Measurements from ENCODE around the gene SMIM17.

The SMIM17 gene

DNA sequence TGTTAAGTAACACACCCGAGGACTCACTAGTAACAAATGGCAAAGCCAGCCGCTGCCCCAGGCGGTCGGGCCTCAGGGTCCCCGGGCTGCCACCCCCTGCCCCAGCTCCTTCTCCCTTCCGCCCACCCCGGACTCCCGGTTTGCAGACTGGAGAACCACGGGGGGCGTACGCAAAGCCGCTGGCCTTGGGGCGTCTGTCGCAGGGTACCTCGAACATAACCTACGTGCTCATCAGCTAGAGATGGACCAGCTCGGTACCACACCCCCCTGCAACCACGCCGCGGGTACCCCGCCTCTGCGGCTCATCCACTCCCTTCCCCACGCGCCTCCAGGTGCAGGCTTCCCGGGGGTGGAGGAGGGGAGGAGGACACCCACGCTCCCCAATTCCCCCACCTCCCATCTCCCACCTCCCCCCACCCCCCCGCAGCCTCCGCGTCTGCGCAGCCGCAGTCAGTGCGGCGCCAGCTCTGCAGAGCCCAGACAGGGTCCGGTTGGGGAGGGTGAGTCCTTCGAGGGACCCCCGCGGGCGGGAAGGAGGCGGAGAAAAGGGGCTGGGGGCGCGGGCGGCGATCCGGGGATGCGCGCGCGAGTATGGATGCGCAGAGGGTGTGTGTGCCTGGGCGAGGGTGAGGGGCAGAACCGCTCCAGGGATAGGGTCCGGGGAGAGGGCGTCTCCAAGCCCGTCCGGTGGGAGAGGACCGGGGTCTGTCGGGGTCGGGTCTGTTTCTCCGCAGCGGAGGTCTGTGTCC lies at the start of gene SMIM17:
Gene SMIM17, plus strand, starts transcription at position 449 of the 749 bp plus-strand sequence. CDS start 2,509 bp downstream, outside the sequence.
- DNase-seq (ENCODE audit: low spot score) = no peak

DNA sequence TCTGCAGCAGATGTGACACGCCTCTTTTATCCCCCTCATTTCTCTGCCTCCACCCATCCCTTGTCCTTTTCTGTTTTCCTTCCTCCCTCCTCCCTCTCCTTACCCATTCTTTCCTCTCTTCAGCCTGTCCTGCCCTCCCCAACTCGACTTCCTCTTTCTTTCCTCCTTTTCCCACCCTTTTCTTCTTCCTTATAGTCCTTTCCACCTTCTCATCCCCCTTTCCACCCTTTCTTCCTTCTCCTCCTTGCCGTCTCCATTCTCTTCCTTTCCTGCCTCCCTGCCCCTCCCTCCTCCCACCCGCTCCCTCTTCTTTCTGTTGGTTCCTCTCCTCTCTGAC lies 48.5 kb upstream of the SMIM17 start:
- DNase-seq (ENCODE audit: low spot score) = no peak

DNA sequence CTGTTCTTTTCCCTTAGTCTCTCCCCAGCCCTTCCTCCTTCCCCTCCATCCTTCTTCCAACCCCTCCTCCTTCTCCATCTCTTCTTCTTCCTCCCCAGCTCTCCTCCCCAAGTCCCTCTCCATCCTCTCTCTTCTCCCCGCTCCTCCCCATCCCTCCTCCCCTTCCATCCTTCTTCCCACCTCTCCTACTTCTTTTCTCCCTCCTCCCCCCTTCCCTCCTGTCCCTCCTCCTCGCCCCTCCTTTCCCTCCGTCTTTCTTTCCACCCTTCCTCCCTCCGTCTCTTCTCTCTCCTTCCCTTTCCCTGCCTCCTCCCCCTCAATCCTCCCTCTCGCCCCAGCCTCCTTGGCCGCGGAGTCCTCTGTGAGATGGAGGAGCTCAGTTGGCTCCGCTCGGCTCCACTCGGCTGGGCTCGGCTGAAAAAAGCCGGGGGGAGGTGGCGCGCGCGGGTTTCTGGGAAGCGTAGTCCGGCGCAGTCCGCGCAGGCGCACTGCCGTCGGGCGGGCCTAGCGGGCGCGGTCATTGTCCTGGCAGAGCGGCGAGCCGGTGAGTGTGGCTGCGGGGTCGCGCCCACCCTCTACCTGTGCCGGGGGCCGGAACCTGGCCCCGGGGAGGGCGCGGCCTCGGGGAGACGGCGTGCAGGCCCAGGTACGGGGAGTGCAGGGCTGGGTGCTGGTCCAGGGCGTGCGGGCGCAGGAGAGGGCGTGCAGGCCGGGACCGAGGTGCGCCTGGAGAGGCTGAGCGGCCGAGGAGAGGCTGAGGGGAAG lies 48.0 kb upstream of the SMIM17 start, which contains the start of gene ZNF71:
Gene ZNF71, plus strand, starts transcription at position 520 of the 765 bp plus-strand sequence. CDS start 6,257 bp downstream, outside the sequence.
- peak; percentile 95 for DNase-seq (ENCODE audit: low spot score)

DNA sequence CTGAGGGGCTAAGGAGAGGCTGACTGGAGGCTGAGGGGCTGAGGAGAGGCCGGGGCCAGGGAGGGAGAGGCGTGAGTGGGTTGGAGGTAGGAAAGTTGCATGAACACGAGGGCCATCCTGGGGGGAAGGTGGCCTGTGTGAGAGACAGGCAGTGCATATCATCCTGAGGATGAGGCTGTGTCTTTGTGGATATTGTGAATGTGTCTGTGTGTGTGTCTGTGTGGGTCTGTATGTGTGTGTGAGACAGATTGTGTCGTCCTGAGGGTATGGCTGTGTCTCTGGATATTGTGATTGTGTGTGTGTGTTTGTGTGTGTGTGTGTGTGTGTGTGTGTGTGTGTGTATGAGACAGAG lies 47.4 kb upstream of the SMIM17 start:
- DNase-seq (ENCODE audit: low spot score) = no peak

DNA sequence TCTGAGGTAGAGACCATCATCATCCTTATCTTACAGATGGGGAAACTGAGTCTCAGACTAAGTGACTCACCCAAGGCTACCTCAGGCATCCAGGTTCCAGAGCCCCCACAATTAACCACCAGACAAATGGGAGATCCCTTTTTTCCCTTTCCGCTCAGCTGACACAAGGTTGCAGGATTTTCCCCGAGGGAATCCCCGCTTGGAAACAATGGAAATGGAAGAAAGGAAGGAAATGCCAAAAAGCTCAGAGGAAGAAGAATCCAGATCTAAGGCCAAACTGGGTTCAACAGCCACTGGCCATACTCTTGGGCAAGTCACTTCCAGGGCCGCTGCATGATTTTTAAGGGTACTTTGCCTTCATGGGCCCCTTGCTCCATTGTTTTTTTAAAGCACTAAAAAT lies 46.3 kb upstream of the SMIM17 start:
- no peak for DNase-seq (ENCODE audit: low spot score)

DNA sequence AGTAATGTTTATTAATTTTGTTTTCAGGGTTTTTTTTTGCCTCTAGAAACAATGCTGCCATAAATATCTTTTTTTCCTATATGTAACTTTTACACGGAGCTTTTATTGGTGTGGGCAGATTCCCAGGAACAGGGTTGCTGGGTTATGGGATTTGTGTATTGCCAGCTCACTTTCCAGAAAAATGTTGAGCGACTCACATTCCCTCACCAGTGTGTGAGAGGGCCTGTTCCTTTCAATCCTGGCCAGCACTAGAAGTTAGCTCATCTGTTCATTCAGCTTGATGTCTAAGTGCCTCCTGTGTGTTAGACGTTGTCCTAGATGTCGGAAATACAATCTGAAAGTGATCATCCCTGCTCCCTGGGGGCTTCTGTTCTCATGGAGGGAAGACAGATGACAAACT lies 45.3 kb upstream of the SMIM17 start:
- no peak for DNase-seq (ENCODE audit: low spot score)

DNA sequence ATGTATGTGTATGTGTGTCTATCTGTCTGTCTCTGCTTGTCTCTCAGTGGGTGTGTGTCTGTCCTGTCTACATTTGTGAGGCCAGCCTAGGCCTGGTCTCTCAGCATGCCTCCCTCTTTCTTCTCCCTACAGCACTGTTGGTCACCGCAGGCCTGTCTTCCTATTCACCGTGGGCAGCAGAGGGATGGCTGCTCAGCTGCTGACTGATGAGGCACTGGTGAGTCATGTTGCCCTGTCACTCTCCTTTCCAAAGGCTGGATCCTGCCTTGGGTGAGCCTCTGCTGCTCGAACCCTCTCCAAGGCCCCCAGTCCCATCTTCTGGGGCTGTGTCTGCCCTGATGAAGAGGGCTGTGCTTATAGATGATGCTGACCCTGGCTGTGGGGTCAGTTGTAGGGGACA lies 41.6 kb upstream of the SMIM17 start:
- no peak for DNase-seq (ENCODE audit: low spot score)

DNA sequence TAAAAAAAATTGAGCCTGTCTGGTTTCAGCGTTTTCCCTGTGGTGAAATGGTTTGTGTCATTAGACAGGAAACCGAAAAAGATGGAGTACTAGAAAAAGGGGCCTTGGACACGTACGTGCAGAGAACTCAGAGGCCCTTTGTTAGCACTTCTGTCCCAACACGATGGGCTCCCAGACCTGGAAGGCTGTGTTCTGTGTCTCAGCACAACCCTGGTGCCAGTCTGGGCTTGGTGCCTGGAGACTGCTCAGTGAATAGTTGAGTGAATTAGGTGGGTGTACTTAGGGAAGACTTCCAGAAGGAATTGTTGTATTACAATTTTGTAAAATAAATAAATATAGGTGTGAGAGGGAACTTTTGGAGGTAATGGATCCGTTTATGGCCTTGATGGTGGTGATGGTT lies 39.1 kb upstream of the SMIM17 start:
- DNase-seq (ENCODE audit: low spot score) = no peak

DNA sequence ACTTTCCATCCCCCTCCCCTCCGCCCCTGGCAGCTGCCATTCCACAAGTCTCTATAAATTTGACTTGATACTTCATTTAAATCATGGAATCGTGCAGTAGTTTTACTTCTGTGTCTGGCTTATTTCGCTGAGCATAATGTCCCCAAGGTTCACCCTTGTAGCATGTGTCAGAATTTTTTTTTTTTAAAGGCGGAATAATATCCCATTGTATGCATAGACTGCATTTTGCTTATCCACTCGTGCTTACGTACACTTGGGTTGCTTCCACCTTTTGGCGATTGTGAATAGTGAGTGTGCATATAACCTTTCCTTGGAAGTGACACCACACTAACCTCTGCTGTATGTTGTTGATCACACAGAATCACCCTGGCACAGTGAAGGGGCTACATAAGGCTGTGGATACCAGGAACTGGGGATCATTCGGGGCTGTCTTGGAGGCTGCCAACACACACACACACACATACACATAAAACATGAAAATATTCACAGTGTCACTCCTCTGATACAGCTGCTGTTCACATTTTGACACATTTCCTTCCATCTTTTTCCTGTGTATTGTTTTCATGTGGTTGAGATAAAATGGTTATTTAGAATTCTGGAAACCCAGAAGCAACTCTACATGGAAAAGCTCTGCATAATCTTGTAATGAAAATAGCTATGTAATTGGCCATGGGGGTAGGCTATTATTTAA lies 34.5 kb upstream of the SMIM17 start:
- no peak for DNase-seq (ENCODE audit: low spot score)

DNA sequence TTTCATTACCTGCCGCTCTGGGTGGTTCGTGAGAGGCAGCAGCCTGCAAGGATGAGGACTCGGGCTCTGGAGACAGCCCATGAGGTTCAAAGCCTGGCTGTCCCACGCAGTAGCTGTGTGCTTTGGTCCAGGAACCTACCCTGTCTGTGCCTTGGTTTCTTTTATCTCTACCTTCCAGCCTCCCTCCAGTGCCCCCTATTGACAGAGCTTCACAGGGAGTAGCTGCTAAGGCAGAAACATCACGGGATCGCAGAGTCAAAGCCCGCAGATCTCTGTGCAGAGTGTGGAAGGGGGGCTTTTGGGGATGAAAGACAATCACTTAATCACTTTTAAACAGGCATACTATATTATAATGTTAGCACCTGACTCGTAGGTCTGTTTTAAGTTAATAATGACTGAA lies 31.7 kb upstream of the SMIM17 start:
- DNase-seq (ENCODE audit: low spot score) = no peak

DNA sequence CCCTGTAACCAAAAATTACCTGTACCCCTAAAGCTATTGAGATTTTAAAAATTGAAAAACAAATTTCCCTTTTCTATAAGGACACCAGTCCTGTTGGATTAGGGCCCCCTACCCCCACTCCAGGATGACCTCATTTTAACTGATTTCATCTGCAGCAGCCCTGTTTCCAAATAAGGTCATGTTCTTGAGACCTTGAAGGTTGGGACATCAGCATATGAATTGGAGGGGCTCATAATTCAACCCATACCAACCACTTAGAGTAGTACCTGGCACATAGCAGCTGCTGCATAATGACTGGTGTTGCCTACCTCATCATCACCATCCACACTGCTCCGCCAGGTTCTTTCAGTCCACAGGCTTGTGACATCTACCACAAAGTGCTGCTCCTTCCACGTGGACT lies 30.2 kb upstream of the SMIM17 start:
- DNase-seq (ENCODE audit: low spot score) = no peak

DNA sequence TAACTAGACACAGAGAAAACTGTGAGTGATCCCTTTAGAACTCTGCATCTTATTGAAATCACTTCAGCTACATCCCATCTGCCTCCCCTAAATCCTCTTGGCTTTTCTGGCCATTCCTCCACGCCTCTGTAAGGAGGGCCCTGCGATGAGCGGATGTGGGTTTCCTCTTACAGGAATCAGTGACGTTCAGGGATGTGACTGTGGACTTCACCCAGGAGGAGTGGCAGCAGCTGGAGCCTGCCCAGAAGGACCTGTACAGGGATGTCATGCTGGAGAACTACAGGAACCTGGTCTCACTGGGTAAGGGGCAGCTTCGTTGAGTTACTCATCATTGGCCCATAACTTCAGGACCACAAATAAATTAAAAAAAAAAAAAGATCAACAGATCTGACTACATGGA lies 29.3 kb upstream of the SMIM17 start:
- DNase-seq (ENCODE audit: low spot score) = no peak

DNA sequence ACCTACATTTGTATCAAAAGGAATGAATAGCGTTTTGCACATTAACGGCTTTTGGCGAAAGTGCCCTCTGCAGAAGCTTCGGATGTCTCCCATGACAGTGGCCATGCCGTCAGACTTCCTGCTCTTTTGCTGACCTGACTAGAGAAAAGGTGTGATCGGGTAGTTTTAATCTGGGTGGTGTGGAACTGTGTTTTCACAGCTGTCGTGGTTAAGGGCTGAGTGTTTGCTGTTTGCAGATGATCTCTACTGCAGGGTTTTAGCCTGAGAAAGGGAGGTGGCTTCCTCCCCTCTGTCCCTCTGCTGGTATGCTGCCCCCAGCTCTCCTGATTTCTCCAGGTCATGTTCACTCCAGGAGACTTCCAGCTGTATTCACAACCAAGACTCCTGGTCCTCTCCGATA lies 25.4 kb upstream of the SMIM17 start:
- DNase-seq (ENCODE audit: low spot score) = no peak

DNA sequence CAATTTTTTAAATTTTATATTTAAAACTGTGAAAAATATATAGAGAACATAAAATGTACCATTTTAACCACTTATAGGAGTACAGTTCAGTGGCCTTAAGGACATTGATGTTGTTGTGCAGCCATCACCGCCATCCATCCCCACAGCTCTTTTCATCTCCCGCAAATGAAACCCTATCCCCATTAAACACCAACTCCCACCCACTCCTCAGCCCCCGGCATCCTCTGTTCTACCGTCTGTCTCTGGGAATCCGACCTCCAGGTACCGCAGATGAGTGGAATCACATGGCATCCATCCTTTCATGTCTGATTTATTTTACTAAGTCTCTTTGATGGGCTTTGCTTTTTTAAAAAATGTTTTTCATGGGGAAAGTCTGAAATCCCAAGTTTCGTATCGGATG lies 23.8 kb upstream of the SMIM17 start:
- DNase-seq (ENCODE audit: low spot score) = no peak

DNA sequence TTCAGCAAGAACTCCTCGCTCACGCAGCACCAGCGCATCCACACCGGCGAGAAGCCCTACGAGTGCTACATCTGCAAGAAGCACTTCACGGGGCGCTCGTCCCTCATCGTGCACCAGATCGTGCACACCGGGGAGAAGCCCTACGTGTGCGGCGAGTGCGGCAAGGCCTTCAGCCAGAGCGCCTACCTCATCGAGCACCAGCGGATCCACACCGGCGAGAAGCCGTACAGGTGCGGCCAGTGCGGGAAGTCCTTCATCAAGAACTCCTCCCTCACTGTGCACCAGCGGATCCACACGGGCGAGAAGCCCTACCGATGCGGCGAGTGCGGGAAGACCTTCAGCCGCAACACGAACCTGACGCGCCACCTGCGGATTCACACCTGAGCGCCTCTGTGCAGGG lies 20.6 kb upstream of the SMIM17 start:
- DNase-seq (ENCODE audit: low spot score) = no peak

DNA sequence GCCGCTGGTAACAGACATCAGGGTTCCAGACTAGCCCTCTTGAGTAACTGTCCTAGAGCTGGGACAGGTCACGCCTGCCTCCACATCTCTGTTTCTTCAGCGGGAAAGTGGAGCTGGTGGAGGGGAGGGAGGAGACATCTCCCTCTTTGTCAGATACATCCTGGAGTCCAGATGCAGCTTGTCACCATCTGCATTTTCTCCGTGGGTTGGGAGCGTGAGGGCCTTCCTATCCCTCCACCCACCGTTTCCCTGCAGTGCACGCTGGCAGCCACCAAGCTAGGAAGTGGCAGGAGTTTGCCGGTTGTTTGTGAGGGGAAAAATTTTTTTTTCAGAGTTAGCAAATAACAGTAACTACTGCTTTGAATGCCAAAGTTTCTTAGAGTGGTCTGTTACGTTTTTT lies 20.0 kb upstream of the SMIM17 start:
- DNase-seq (ENCODE audit: low spot score) = no peak

DNA sequence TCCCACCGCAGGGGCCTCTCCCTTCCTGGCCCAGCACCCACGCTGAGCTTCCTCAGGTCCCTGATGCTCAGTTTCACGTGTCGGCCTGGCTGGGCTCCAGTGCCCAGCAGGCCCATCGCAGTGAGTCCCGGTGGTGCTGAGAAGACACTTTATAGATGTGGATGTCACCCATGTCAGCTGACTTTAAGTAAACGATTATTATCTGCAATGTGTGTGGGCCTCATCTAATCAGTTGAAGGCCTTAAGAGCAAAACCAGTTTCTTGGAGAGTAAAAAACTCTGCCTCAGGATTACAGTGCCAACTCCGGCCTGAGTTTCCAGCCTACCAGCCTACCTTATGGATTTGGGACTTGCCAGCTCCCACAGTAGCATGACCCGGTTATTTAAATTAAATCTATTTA lies 17.3 kb upstream of the SMIM17 start:
- DNase-seq (ENCODE audit: low spot score) = no peak

DNA sequence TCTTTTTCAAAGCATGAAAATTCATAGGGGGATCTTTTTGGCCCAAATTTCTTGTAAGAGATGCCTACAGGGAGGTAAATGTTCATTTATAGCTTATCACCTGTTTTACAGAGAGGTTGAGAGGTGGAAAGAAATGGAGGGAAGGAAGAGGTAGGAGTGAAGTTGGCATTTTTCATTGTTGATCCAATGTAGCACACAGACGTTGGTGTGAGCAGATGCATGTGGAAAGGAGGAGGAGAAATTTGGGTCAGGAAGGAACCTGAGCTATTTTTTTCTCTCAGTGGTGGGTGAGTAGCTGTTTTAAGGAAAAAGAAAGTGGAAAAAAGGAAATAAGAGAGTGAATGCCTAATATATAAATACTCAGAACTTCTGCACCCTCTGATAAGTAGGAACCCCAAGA lies 9.9 kb upstream of the SMIM17 start:
- DNase-seq (ENCODE audit: low spot score) = no peak

DNA sequence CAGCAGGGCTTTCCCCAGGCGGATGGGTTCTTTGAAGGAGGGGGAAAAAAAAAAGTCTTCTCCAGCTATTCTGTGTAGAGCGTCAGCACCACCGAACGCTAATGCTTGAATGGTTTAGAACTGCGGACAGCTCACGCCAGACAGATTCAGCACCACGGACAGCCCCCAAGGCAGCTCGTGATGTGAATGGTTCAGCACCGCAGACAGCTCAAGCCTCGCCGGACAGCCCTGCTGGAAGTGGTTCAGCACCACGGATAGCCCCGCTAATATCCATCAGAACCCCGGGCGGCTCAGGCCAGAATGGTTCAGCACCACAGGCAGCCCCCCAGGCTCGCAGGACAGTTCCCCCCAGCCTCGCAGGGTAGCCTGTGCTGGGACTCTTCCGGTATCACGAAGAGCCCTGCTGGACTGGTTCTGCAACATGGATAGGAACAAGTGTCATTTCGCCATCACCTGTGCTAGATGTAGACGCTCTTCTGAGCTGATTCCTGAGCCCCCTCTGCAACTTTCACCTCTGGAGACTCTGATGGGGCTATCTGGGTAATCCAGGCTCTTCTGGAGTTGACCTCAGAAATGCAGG lies 4.9 kb upstream of the SMIM17 start:
- DNase-seq (ENCODE audit: low spot score) = peak; percentile 28

DNA sequence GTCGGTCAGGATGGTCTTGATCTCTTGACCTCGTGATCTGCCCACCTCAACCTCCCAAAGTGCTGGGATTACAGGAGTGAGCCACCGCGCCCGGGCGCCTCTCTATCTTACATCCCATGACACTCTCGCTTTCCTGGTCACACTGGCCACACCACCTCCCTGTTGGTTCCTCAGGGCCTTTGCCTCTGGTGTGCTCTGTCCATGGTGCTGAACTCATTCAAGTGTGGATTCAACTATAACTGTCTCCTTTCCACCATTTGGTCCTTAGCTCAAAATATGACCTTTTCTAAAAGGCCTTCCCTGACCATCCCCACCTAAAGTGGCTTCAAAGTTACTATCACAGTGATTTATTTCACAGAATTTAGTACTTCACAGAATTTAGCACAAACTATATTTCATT lies 3.7 kb upstream of the SMIM17 start:
- no peak for DNase-seq (ENCODE audit: low spot score)

DNA sequence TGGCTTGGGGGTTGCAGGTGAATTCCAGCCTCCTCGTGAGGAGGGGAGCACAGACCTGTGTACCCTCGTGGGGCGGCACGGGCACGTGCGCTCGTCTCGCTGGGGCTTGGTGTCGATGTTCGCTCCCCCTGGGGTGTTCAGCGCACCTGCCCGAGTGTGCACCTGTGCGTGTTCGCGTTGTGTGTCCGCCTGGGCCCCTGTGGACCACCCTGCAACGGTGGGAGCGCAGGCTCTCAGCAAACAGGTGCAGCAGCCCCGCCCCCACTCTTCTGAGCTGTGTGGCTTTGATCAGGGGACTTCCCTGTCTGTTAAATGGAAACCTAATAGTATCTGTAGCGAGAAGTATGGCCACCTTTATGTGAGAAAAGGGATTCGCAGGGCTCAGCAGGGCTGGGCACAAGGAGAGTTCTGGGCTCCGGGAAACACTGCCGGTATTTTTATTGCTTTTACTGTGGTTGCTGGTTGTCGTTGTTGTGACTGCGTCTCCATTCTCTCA lies 549 bp downstream of the SMIM17 start:
- DNase-seq (ENCODE audit: low spot score) = no peak

DNA sequence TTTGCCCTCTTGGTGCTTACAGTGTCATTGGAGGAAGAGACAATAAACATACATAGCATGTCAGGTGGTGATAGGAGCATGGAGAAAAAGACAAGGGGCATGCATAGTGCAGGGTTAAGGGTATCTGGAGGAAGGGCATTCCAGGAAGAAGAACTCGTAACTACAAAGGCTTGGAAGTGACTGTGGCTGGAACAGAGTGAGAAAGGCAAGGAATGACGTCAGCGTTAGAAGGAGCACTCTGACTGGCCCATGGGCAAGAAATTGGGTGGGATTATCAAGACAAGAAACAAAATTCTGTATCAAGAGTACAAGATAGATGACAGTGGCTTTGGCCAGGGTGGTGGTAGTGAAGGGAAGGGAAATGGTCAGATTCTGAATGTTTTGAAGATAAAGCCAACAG lies 11.2 kb downstream of the SMIM17 start:
- no peak for DNase-seq (ENCODE audit: low spot score)
